K562 (cell line): ENCODE measurements around the gene XRCC5.

Source experiments
- CTCF ChIP-seq, 3 experiments: IDR thresholded peaks in 2 of 3; conservative IDR thresholded peaks in 1 of 3; 2 replicates each; pipeline ENCODE4 v1.5.1; 2011 to 2012; ENCODE audit warnings: low read length in 3 of 3, mild to moderate bottlenecking in 3 of 3, control low read depth in 2 of 3, improper control_type of control experiment in 1 of 3, inconsistent platforms in 1 of 3, low read depth in 1 of 3, mixed read lengths in 1 of 3, moderate library complexity in 1 of 3; ENCODE audit not compliant: insufficient read depth in 2 of 3
- MEF2D ChIP-seq: conservative IDR thresholded peaks from 2 replicates; pipeline ENCODE4 v1.6.1; 2016; ENCODE audit warnings: low read depth, missing genetic modification characterization, missing compliant biosample characterization
- MTF1 ChIP-seq: fragments of 250-450 bp; sonication (Bioruptor Pico); IDR thresholded peaks from 2 replicates; pipeline ENCODE4 v1.9.0; 2021; ENCODE audit warnings: moderate library complexity, mild to moderate bottlenecking, inconsistent platforms, borderline replicate concordance
- RAD21 ChIP-seq, 2 experiments: fragments of 250-450 bp in 1 of 2; fragments of 450-650 bp in 1 of 2; sonication (Bioruptor Pico) in 1 of 2; formaldehyde crosslinking in 1 of 2; IDR thresholded peaks in 1 of 2; conservative IDR thresholded peaks in 1 of 2; 2 replicates each; pipeline versions ENCODE4 v1.4.0 to v1.8.0; 2020 to 2022; ENCODE audit warnings: mild to moderate bottlenecking in 2 of 2, moderate library complexity in 1 of 2
- TCF7L2 ChIP-seq: fragments of 150-350 bp; IDR thresholded peaks from 2 replicates; pipeline ENCODE4 v1.6.1; 2016; ENCODE audit warnings: low read depth, mild to moderate bottlenecking, low read length, moderate library complexity
- WHSC1 ChIP-seq: IDR thresholded peaks from one replicate; pipeline ENCODE4 v1.6.1; 2012; ENCODE audit warnings: low read length, control low read depth, inconsistent platforms

GRCh38 chr2:216192181-216192580, 83.0 kb downstream of the XRCC5 start:
- TF ChIP-seq CTCF (IDR thresholded peaks at IDR 0.05 in 2 of 3, conservative IDR thresholded peaks at IDR 0.05 in 1 of 3; ENCODE audit: insufficient read depth in 2 of 3, low read depth in 1 of 3, low read length in 3 of 3) (no peak), RAD21 (CRISPR knock-in tag; conservative IDR thresholded peaks at IDR 0.05 in 1 of 2, IDR thresholded peaks at IDR 0.05 in 1 of 2) (no peak), MEF2D (tag) (no peak), TCF7L2 (no peak), WHSC1 (no peak), MTF1 (CRISPR knock-in tag) (no peak)
